GM19438 (cell line): ENCODE data around the gene PSME4.
A peak's percentile ranks its signal among the peaks of the same experiment; 100 is the strongest.

ENCODE experiments used
- ATAC-seq: cut with Tn5 transposase; IDR thresholded peaks from one replicate; pipeline ENCODE4 v1.9.1; 2021; ENCODE audit warnings: low read depth; ENCODE audit not compliant: unreplicated experiment

Gene PSME4

GRCh38 chr2:53970724-53971602, at the start of gene PSME4:
Gene PSME4, minus strand, starts transcription at chr2:53970993. Its CDS starts 209 bp downstream, at chr2:53970784.
- ATAC-seq, result peak; percentile 88

- ATAC-seq, result no peak
Measured at GRCh38 chr2:54015798-54016699, 45.3 kb upstream of the PSME4 start.

- ATAC-seq, result no peak
Measured at GRCh38 chr2:54013996-54014395, 43.2 kb upstream of the PSME4 start.

- no peak for ATAC-seq
Measured at GRCh38 chr2:54012538-54013141, 41.8 kb upstream of the PSME4 start.

- ATAC-seq, result no peak
Measured at GRCh38 chr2:54009549-54009948, 38.8 kb upstream of the PSME4 start.

- ATAC-seq, result no peak
Measured at GRCh38 chr2:54008439-54008838, 37.6 kb upstream of the PSME4 start.

- no peak for ATAC-seq
Measured at GRCh38 chr2:54000524-54000923, 29.7 kb upstream of the PSME4 start.

GRCh38 chr2:54000122-54000521, 29.3 kb upstream of the PSME4 start:
- ATAC-seq, result no peak

- no peak for ATAC-seq
Measured at GRCh38 chr2:53998834-53999233, 28.0 kb upstream of the PSME4 start.

- peak; percentile 59 for ATAC-seq
Measured at GRCh38 chr2:53994818-53995808, 24.3 kb upstream of the PSME4 start.

GRCh38 chr2:53991948-53992347, 21.2 kb upstream of the PSME4 start:
- ATAC-seq, result no peak

GRCh38 chr2:53989210-53989862, 18.5 kb upstream of the PSME4 start:
- no peak for ATAC-seq

- peak; percentile 57 for ATAC-seq
Measured at GRCh38 chr2:53987336-53987921, 16.6 kb upstream of the PSME4 start.

- no peak for ATAC-seq
Measured at GRCh38 chr2:53985646-53986045, 14.9 kb upstream of the PSME4 start.

GRCh38 chr2:53969968-53970723, 647 bp downstream of the PSME4 start:
- peak; percentile 34 for ATAC-seq

- ATAC-seq, result no peak
Measured at GRCh38 chr2:53969285-53969967, 1.4 kb downstream of the PSME4 start.

GRCh38 chr2:53964987-53965687, 5.7 kb downstream of the PSME4 start:
- ATAC-seq, result no peak
